SK-N-MC (cell line): ENCODE data around the gene TMEM273.

Experiments
- EZH2 ChIP-seq: fragments of 200-600 bp; sonication (generic); IDR thresholded peaks from one replicate; pipeline ENCODE4 v1.6.1; 2017; ENCODE audit warnings: antibody characterized with exemption
- FOXP2 ChIP-seq: optimal IDR thresholded peaks from 2 replicates; pipeline ENCODE3; 2011; ENCODE audit warnings: mild to moderate bottlenecking, moderate library complexity; ENCODE audit not compliant: insufficient read depth; ENCODE audit errors: extremely low read length, control extremely low read depth
- POLR2AphosphoS5 ChIP-seq: IDR thresholded peaks from 2 replicates; pipeline ENCODE4 v1.6.1; 2012; ENCODE audit warnings: mild to moderate bottlenecking, low read depth, low read length, borderline replicate concordance

DNA sequence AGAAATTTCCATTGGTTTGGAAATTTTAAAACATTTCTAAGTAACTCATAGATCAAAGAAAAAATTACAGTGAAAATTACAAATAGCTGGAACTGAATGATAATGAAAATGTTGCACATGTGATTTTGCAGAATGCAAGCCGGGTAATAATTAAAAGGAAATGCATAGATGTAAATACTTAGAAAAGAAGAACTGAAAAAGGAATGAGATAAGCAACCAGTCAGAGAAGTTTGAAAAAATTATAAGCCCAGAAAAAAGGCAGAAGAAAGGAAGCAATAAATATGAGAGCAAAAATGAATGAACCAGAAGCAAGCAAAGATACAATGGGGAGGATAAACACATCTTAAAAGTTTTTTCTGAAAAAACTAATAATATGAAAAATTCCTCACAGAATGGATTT, 3.2 kb upstream of the TMEM273 start:
- TF ChIP-seq EZH2 (no peak), POLR2AphosphoS5 (no peak), FOXP2 (no peak)
